OCI-LY1 (cell line): Measurements from ENCODE around the gene NOXO1.

ENCODE experiments used
- EZH2 ChIP-seq: fragments of 200-600 bp; sonication (generic), shearing (Covaris generic); IDR thresholded peaks from 2 replicates; pipeline ENCODE4 v1.8.0; 2017; ENCODE audit warnings: borderline replicate concordance, mixed run types, mild to moderate bottlenecking, antibody characterized with exemption, low read length, moderate library complexity, mixed read lengths
- TF ChIP-seq, protein P1 (sequence below): fragments of 200-600 bp; sonication (generic), shearing (Covaris generic); IDR thresholded peaks from 2 replicates; pipeline ENCODE4 v1.5.1; 2017; ENCODE audit warnings: mild to moderate bottlenecking, antibody characterized with exemption, low read length, moderate library complexity, mixed read lengths

DNA sequence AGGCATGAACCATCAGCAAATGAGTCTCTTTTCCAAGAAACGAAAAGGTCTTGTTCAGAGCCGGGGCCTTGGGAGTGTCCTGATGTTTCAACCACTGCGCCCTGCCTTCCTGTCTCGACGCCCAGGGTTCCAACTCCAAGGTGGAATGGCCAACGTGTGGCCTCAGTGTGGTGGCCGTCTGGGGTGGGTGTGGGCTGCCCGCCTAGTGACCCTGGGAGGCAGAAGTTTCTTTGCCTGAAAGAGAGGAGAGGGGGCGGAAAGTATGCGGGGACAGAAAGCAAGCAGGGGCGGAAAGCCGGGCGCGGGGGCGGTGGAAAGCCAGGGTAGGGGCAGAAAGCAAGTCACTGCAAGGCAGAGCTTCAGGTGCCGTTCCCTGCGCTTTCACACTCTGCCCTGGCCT, 42.4 kb downstream of the NOXO1 start:
- TF ChIP-seq, protein P1, sequence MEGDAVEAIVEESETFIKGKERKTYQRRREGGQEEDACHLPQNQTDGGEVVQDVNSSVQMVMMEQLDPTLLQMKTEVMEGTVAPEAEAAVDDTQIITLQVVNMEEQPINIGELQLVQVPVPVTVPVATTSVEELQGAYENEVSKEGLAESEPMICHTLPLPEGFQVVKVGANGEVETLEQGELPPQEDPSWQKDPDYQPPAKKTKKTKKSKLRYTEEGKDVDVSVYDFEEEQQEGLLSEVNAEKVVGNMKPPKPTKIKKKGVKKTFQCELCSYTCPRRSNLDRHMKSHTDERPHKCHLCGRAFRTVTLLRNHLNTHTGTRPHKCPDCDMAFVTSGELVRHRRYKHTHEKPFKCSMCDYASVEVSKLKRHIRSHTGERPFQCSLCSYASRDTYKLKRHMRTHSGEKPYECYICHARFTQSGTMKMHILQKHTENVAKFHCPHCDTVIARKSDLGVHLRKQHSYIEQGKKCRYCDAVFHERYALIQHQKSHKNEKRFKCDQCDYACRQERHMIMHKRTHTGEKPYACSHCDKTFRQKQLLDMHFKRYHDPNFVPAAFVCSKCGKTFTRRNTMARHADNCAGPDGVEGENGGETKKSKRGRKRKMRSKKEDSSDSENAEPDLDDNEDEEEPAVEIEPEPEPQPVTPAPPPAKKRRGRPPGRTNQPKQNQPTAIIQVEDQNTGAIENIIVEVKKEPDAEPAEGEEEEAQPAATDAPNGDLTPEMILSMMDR = no peak
- TF ChIP-seq EZH2 = no peak
